Right hindlimb (tissue), 1 donor: Measurements from ENCODE around the gene FAM234B.
"Not testable (repeated sequence)": the region's sequence is repeated elsewhere in the genome, so short reads cannot be mapped to it uniquely, and the experiment has no call there.

Source experiments
- DNase-seq: peaks from one replicate; pipeline ENCODE4 v3.0.0-alpha.2; 2018

Gene FAM234B

DNA sequence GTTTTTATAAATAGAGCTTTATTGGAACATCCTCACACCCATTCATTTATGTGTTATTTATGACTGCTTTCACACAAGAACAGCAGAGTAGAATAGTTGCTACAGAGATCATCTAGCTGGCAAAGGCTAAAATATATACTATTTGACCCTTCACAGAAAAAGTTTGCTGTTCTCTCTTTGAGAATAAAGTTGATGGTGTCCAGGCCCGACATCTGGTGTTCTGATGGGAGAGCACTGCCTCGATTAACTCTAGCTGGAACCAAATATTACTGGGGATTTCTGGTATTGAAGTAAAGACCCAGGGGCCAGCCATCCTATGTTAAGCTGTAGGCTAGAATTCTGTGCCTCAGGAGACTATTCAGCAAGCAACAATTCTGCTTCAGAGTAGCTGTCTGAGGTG, 21.8 kb downstream of the FAM234B start:
- DNase-seq, result no peak

GRCh38 chr12:13066459-13066858, 22.3 kb downstream of the FAM234B start:
- DNase-seq, result no peak

DNA sequence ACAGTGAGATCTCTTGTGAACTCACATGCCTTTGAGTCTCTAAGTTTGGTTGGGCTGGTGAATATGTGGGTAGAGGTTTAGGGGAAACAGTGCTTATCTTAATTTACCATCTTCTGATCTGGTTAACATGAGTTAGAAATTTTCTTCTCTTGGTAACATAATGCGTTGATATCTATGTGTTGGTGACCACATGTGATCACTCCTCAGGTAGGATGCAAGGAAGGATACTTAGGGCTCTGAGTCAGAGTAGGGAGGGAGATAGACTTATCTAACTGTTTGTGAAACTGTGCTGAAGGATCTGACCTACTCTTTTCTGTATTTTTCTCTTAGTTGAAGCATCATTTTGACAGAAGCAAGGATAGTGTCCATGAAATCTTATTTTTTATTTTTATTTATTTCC, 23.1 kb downstream of the FAM234B start:
- DNase-seq, result no peak

DNA sequence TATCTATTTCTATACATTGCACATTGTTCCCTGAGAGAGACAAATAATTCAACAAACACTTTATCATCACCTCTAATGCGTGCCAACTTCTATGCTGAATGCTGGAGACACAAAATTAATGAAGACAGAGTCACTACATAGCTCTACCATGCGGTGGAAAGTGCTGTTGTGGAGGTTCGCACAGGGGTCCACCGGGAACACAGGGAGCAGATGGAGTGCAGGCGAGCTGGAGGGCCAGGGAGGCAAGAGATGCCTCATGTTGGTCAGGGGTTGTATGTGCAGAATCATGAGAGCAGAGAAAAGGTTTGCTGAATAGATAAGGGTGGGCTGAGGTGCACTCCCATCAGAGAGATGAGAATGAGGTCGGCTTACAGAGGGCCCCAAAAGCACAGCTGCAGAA, 25.2 kb downstream of the FAM234B start:
- no peak for DNase-seq

DNA sequence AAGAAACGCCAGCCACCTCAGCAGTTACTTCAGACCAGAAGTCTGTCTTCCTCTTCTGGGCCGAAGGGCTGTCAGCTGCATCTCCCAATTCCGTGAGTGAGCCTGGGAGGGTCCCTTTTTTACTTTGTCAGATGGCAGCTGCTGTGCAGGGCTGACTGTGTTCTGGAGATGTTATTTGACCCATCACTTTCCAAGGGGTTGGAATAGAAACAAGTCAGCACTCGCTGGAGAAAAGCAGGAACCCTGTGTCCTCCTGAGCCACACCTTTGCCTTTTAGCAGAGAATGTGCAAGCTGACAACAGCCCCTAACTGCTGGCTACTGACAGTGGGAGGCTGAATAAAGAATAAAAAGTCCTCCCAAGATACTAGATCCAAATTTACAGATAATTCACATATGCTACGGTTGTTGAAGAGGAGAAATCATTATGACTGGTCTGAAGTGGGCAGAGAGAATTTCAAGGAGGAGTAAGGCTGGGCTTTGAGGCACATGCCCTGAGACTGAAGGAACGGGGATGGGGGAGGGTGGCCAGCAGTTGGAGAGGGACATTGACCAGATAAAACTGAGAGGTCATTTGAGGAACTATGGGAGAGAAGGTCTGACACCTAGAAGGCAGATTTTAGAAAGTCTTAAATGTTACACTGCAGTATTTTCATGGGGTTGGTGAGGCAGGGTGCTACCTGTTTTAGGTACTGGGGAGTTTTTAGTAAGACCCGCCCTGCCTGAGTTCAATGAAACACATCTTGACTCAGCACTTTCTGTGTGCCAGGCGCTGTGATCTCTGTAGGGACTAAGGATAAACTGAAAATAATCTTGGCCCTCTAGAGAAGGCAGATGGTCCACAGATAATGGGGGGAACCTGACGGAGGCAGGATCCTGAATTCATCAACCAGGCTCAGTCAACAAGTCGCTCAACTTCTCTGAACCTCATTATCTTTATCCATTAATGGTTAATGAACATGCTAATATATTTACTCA, 27.4 kb downstream of the FAM234B start:
- no peak for DNase-seq

- no peak for DNase-seq
Observed at GRCh38 chr12:13073173-13073572, 29.0 kb downstream of the FAM234B start.

GRCh38 chr12:13074396-13075117, 30.4 kb downstream of the FAM234B start:
- no peak for DNase-seq

DNA sequence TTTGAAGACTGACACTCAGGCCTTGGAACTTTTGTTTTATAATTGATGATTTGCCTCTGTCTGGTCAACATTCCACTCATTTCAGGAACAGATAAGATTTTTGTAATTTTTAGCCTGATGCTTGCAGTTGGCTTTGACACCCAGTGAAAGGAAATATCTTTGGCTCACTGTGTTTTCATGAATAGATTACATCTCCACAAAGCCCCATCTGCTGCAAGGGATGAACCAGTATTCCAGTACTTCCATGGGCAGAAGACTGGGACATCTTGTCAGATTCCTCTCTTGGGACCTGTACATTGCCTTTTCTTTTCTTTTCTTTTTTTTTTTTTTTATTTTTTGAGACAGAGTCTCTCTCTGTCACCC, 30.9 kb downstream of the FAM234B start:
- no peak for DNase-seq

DNA sequence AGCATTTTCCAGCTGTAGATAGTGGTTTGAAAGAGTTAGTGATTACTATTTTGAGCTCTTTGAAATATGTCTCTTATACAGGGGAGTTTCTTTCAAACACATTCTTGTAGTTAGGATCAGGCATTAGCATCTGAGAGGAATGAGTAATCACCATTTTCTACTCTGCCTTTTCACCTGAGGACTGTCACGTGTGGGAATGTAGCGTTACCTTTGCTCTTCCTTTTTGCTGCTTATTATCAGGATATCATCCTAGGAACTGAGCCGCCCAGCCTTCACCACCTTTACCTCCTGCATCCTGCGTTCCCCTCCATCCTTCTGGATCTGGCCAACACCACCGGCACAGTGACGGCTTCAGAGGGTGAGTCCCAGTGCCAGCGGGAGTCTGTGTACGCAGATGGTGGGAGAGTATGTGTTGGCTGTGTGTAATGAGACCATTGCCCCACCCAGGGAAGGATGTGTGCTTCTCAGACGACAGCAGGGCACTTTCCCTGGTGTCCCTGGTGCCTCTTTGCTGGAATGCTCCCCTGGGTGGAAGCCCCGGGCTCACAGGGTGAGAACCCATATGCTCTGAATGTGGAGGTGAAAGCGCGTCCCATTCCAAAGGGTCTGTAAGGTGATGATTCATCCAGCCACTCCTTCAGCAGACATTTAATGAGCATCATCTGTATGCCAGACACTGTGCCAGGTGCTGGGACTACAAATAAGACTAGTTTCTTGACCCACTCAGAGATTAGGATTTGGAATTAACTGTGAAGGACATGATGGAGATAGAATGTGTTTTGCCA, 31.8 kb downstream of the FAM234B start:
- DNase-seq, result no peak

- no peak for DNase-seq
Observed at GRCh38 chr12:13079440-13079906, 35.3 kb downstream of the FAM234B start.

DNA sequence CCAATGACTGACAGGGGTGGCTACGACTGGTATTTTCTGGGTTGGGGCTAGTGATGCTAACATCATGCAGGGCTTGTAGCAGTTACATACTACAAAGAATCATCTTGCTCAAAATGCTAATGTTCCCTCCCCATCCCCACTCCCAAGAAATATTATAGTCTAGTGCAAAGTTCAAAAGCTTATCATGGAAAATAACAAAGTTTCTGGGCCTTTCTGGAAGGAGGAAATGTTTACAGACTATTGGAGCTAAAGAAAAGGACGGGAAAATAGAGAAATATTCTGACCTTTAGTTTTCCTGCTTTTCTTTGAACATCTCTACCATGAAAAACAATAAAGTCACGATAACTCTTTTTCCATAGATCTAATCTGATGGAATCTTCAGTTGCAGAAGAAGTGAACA, 36.1 kb downstream of the FAM234B start:
- no peak for DNase-seq

DNA sequence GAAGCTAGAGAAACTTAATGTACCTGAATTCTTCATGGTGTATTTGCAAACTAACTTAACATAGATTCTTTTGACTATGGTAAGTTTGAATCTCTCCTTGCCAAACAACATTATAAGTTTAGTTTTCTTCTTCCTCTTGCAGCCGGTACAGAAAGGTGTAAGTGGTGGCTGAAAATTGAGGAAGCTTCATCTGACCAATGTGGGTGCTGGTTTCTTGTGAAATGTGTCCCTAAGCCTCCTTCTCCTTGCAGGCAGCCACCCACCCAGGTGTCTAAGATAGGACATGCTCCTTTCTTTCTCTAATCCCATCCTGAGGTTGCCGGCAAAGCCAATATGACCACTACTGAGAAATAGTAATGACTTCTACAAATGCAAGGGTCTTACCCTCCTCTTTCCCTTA, 38.7 kb downstream of the FAM234B start:
- no peak for DNase-seq

DNA sequence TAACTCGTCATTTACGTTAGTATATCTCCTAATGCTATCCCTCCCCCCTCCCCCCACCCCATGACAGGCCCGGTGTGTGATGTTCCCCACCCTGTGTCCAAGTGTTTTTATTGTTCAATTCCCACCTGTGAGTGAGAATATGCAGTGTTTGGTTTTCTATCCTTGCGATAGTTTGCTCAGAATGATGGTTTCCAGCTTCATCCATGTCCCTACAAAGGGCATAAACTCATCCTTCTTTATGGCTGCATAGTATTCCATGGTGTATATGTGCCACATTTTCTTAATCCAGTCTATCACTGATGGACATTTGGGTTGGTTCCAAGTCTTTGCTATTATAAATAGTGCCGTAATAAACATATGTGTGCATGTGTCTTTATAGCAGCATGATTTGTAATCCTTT, 39.5 kb downstream of the FAM234B start:
- not testable (repeated sequence) for DNase-seq

DNA sequence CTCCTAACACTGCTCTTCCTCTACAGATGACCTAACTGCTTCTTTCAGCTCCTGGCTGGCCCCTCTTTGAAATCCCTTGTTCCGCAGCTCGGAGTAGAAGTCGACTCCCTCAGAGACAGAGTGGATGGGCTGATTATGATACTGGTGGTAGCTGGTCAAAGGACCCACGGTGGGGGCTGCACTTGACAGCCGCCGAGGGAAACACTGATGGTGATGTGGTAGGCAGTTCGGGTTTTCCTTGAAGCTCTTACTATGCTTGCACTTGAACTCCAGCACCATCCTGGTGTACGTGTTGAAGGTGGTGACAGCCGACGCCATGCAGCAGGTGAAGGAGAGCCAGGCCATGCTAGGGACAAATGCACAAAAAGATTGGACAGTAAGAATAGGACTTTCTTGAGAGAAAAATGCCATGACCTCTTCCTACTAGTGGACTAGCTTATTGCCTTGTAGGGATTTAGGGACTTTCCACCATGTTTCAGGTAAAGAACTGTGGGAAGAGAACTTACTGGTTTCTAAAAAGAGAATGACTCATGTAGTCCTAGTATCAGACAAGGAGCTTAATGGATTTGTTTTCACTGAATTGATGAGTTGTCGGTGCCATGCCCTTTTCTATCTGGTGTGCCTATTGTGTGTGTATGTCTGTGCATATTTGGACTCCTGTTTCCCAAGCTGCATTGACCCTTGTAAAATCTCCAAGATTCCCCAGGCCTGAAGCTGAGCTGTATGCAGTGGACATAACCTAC, 40.9 kb downstream of the FAM234B start:
- no peak for DNase-seq

DNA sequence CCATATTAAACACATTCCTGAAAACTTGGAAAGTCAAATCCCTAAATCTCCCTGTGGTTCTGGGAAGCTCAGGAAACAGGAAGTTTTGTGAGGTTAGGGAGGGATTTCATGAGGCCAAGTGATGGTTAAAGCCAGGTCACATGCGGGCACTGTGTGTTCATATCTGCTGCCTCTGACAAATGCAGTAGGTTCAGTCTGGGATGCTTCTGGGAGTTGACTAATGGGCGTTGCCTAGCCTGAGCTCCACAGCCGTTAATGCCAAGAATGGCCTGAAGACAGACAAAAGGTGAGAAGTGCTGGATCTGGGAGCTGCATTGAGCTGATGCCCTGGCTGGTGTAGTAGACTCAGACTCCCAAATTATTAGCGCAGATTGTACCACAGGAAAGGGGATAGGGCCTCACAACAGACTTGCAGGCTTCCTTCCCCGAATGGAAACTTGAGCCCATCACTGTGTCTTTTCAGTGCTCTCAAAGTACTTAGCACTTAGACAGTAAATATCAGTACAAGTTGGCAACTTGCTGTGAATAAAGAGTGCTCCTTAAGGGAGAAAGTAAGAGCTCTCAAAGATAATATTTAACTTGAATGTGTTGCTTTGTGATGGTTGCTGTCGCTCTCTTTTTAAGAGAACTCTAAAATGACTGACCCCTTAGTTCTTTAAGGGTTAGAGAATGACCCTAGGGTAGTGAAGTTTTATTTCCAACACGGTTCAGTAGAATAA, 41.9 kb downstream of the FAM234B start:
- no peak for DNase-seq

DNA sequence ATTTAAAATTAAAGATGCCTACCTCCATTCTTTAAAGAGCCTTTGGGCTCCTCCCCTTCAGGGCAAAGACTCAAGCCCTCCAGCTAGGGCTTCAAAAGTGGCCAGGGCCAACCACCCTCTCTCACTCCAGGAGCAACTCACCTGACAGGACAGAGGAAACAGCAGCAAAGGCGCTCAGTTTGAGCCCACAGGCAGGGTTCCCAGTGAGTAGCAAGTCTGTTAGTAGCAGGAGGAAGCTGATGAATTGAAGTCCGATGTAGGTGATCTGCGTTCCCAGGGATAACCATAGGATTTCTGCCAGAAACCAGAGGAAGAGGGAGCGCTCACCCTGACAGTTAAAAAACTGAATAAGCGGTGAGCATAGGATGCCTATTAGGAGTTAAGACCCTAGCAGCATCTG, 43.6 kb downstream of the FAM234B start:
- DNase-seq, result no peak

GRCh38 chr12:13088496-13088895, 44.3 kb downstream of the FAM234B start:
- no peak for DNase-seq

DNA sequence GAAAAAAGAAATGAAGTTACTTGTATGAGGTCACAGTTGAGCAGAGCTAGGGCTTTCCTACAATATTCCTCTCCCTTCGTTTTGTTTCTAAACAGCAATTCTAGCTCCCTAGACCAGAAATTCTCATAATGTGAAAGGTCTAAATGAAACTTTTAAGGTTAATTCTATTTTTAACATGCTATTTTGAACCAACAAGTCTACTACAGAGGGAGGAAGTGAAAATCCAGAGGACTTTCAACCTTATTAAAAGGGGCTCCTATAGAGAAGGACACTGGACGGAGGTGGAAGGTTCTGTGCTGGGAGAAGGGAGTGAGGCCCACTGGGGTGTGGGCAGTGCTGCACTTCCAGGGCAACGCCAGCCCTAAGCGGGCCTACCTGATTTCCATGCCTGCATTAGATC, 45.9 kb downstream of the FAM234B start:
- no peak for DNase-seq

DNA sequence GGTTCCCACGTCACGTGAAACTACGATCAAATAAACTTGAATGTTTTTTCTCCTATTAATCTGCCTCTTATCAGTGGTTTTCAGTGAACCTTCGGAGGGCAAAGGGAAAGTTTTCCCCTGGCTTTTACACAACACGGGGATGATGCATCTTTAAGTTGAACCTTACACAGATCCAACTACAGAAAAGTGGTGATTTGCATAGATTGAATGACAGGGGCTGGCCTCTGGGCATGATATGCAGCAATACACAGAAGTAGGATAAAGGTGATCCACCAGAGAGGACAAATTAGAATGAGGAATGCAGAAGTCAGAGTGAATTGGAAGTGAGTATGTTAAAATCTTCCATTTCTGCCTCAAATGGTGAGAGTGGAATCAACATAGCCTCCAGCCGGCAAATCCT, 47.7 kb downstream of the FAM234B start:
- no peak for DNase-seq

DNA sequence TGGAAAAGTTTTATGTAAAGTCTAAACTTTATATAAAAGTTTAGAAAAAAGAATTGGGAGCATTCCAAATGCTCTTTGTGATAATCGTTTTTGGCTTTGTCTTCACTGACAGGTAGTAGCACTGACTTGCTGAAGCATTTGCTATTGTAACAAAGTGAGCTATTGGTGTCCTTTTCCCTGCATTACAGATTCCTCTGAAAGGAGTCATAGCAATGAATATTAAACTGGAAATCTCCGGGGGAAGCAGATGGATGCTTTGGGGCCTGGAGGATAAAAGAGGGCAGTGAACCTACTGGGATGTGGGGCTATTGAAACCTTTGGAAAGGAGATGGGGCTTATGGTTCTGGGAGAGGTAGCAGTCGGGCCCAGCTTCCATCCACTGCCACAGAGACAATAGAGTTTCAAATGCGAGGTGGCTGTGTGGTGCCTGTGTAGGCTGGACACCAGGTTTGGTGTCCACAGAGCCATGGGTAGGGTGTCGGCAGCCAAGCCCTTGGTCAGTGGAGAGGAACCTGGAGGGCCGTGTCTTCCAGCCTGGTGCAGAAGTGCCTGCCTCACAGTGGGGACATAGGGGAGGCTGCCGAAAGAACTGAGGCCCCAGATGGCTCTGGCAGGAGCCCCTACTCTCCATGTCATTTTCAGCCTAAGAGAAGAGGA, 49.1 kb downstream of the FAM234B start:
- no peak for DNase-seq

DNA sequence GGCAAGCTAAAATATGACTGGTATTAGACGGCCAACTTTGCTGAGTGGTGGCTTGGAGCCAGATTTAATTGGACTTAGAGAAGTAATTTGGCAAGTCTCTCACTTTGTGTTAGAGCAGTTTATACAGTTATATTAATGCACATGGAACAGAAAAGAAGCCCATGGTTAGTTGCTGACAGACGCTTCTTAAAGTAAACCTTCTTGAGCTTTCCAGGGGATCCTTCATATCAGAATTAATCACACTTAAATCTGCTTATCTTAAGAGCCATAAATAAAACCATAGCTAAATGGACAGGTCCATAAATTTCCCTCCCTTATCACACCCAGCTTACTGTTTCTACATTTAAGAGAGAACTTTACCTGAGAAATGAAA, 49.7 kb downstream of the FAM234B start:
- no peak for DNase-seq
